SK-N-SH (cell line): ENCODE data around the gene ADIRF. TPM values are rescaled to one million over a fixed set of nuclear protein-coding genes. Genes with fewer than 3 reads are reported as not detected.
"Not testable (repeated sequence)": the region's sequence is repeated elsewhere in the genome, so short reads cannot be mapped to it uniquely, and the experiment has no call there.

ENCODE experiments used
- CTCF ChIA-PET: fragments of 300-600, 350-600 bp; formaldehyde crosslinking; extraction: SDS; loops from one replicate; lab custom pipeline; 2021; lab: Yijun Ruan, JAX
- POLR2A ChIA-PET: fragments of 350-600 bp; sonication (Branson Sonifier 250); formaldehyde crosslinking; extraction: SDS; loops from one replicate; lab custom pipeline; 2020; ENCODE audit warnings: antibody characterized with exemption, inconsistent platforms; lab: Yijun Ruan, JAX
- DNase-seq: peaks from one replicate; pipeline ENCODE4 v3.0.0; 2012
- H2AFZ ChIP-seq: fragments of 200-600 bp; sonication (generic); 2 replicates; pipeline ENCODE4 v1.8.1; 2016; ENCODE audit warnings: antibody characterized with exemption, mild to moderate bottlenecking, low read depth
- H3F3A ChIP-seq: fragments of 200-600 bp; sonication (generic); replicated peaks from 2 replicates; pipeline ENCODE3; 2016; ENCODE audit warnings: antibody characterized with exemption, mild to moderate bottlenecking; ENCODE audit not compliant: insufficient read depth
- H3K27ac ChIP-seq, 2 experiments: fragments of 200-500 bp in 1 of 2; fragments of 200-600 bp in 1 of 2; sonication (Bioruptor generic) in 1 of 2; sonication (generic), shearing (Covaris generic) in 1 of 2; 2 replicates each; pipeline versions ENCODE4 v1.5.1 to v1.6.1; 2014 to 2016; ENCODE audit warnings: low read depth in 2 of 2, inconsistent platforms in 1 of 2, low read length in 1 of 2, mild to moderate bottlenecking in 1 of 2, mixed read lengths in 1 of 2
- H3K27me3 ChIP-seq: fragments of 200-600 bp; sonication (generic), shearing (Covaris generic); 2 replicates; pipeline ENCODE4 v1.6.1; 2016; ENCODE audit warnings: mixed run types; ENCODE audit not compliant: insufficient read depth
- H3K36me3 ChIP-seq, 2 experiments: fragments of 200-500 bp in 1 of 2; fragments of 200-600 bp in 1 of 2; sonication (Bioruptor generic) in 1 of 2; sonication (generic) in 1 of 2; replicated peaks in 1 of 2; 2 replicates each; pipeline versions ENCODE3 to v1.5.1; 2014 to 2016; ENCODE audit warnings: low read length in 1 of 2, mild to moderate bottlenecking in 1 of 2; ENCODE audit not compliant: insufficient read depth in 2 of 2, control insufficient read depth in 1 of 2
- H3K4me1 ChIP-seq, 2 experiments: fragments of 200-500 bp in 1 of 2; fragments of 200-600 bp in 1 of 2; sonication (Bioruptor generic) in 1 of 2; sonication (generic), shearing (Covaris generic) in 1 of 2; 2 replicates each; pipeline versions ENCODE4 v1.5.1 to v1.6.1; 2014 to 2016; ENCODE audit warnings: low read depth in 1 of 2, low read length in 1 of 2, mixed run types in 1 of 2; ENCODE audit not compliant: insufficient read depth in 2 of 2, control insufficient read depth in 1 of 2
- H3K4me2 ChIP-seq: fragments of 200-600 bp; sonication (generic), shearing (Covaris generic); 2 replicates; pipeline ENCODE4 v1.6.1; 2017; ENCODE audit warnings: mixed run types
- H3K4me3 ChIP-seq, 2 experiments: fragments of 200-500 bp in 1 of 2; fragments of 200-600 bp in 1 of 2; sonication (Bioruptor generic) in 1 of 2; sonication (generic), shearing (Covaris generic) in 1 of 2; 2 replicates each; pipeline versions ENCODE4 v1.5.1 to v1.8.1; 2014 to 2016; ENCODE audit warnings: low read depth in 2 of 2, inconsistent platforms in 1 of 2, low read length in 1 of 2, mild to moderate bottlenecking in 1 of 2, mixed read lengths in 1 of 2, moderate library complexity in 1 of 2
- H3K79me2 ChIP-seq: fragments of 200-600 bp; sonication (generic); 2 replicates; pipeline ENCODE4 v1.8.1; 2017; ENCODE audit warnings: mild to moderate bottlenecking; ENCODE audit not compliant: insufficient read depth
- H3K9ac ChIP-seq: fragments of 200-600 bp; sonication (generic); 2 replicates; pipeline ENCODE4 v1.6.1; 2017; ENCODE audit warnings: mixed run types
- H3K9me2 ChIP-seq: fragments of 200-600 bp; sonication (generic); 2 replicates; pipeline ENCODE4 v1.6.1; 2017; ENCODE audit warnings: mixed run types
- H3K9me3 ChIP-seq: fragments of 200-600 bp; sonication (generic); 2 replicates; pipeline ENCODE4 v1.6.1; 2017; ENCODE audit warnings: mixed run types, mild to moderate bottlenecking, moderate library complexity
- H4K20me1 ChIP-seq: fragments of 200-600 bp; sonication (generic); 2 replicates; pipeline ENCODE4 v1.6.1; 2017; ENCODE audit warnings: mild to moderate bottlenecking, mixed run types; ENCODE audit not compliant: insufficient read depth
- ELF1 ChIP-seq: IDR thresholded peaks from 2 replicates; pipeline ENCODE4 v1.4.0; 2012
- EP300 ChIP-seq, 2 experiments: IDR thresholded peaks; 2 replicates each; pipeline versions ENCODE4 v1.4.0 to v1.6.1; 2012; ENCODE audit warnings: borderline replicate concordance in 1 of 2, low read depth in 1 of 2, low read length in 1 of 2
- FOSL2 ChIP-seq: IDR thresholded peaks from 2 replicates; pipeline ENCODE4 v1.4.0; 2012; ENCODE audit warnings: low read depth, mild to moderate bottlenecking, moderate library complexity, borderline replicate concordance
- FOXM1 ChIP-seq: IDR thresholded peaks from 2 replicates; pipeline ENCODE4 v1.4.0; 2012; ENCODE audit warnings: low read depth, mild to moderate bottlenecking
- GABPA ChIP-seq: IDR thresholded peaks from 2 replicates; pipeline ENCODE4 v1.4.0; 2012; ENCODE audit warnings: low read depth, mild to moderate bottlenecking
- IRF3 ChIP-seq: fragments of 150-350 bp; IDR thresholded peaks from 2 replicates; pipeline ENCODE4 v1.6.1; 2016; ENCODE audit warnings: mild to moderate bottlenecking, low read depth, low read length
- MEF2A ChIP-seq: IDR thresholded peaks from 2 replicates; pipeline ENCODE4 v1.4.0; 2012; ENCODE audit warnings: low read depth, borderline replicate concordance
- MXI1 ChIP-seq: IDR thresholded peaks from 2 replicates; pipeline ENCODE4 v1.6.1; 2012; ENCODE audit warnings: mild to moderate bottlenecking, low read depth, low read length, improper control_type of control experiment
- NRF1 ChIP-seq: IDR thresholded peaks from 2 replicates; pipeline ENCODE4 v1.6.1; 2012; ENCODE audit warnings: low read depth, mild to moderate bottlenecking, low read length
- POLR2AphosphoS5 ChIP-seq: IDR thresholded peaks from 2 replicates; pipeline ENCODE4 v1.6.1; 2012; ENCODE audit warnings: low read depth, low read length
- RFX5 ChIP-seq: IDR thresholded peaks from 2 replicates; pipeline ENCODE4 v1.6.1; 2012; ENCODE audit warnings: mild to moderate bottlenecking, improper control_type of control experiment, low read length
- RXRA ChIP-seq: IDR thresholded peaks from 2 replicates; pipeline ENCODE4 v1.4.0; 2012; ENCODE audit warnings: low read depth, mild to moderate bottlenecking, borderline replicate concordance
- WGBS: methylation state at CpG from one replicate; pipeline ENCODE4 v1.1.6; 2017; ENCODE audit warnings: low lambda C conversion rate; 5-methylcytosine and 5-hydroxymethylcytosine counted together
- polyA plus RNA-seq, 3 experiments: library from polyadenylated mRNA; depleted of rRNA; stranded (reverse); fragments of >200 nt; gene quantifications; 2 replicates each; pipeline ENCODE4 v1.2.3, GENCODE V29; 2012
- TF ChIP-seq, protein P1 (sequence below): fragments of 150-350 bp; IDR thresholded peaks from 2 replicates; pipeline ENCODE4 v1.6.1; 2017; ENCODE audit warnings: antibody characterized with exemption, low read length, low read depth, borderline replicate concordance

ADIRF gene
- polyA plus RNA-seq, 1 of the 3 experiments (the other 2 are of a cell fraction), result not detected

GRCh38 chr10:86931872-86932271, 36.4 kb upstream of the ADIRF start (continued):
- TF ChIP-seq, protein P1, sequence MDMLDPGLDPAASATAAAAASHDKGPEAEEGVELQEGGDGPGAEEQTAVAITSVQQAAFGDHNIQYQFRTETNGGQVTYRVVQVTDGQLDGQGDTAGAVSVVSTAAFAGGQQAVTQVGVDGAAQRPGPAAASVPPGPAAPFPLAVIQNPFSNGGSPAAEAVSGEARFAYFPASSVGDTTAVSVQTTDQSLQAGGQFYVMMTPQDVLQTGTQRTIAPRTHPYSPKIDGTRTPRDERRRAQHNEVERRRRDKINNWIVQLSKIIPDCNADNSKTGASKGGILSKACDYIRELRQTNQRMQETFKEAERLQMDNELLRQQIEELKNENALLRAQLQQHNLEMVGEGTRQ, result no peak
- no peak for TF ChIP-seq ELF1
- TF ChIP-seq MEF2A, result no peak
- no peak for TF ChIP-seq POLR2AphosphoS5
- no peak for TF ChIP-seq NRF1
- no peak for TF ChIP-seq FOXM1
- TF ChIP-seq RFX5, result no peak
- TF ChIP-seq RXRA, result no peak
- TF ChIP-seq EP300 (IDR thresholded peaks at IDR 0.05; ENCODE audit: borderline replicate concordance in 1 of 2, low read depth in 1 of 2, low read length in 1 of 2), result no peak
- no peak for TF ChIP-seq FOSL2

- Histone ChIP-seq H3K27me3 (no peaks in the 10 kb centered on the region), H3F3A (peaks cover 10% of the 10 kb centered on the region), H4K20me1 (no peaks in the 10 kb centered on the region), H2AFZ (no peak overlapping the region)
- no peak for DNase-seq
- CTCF ChIA-PET, result interaction anchor here (0.5 to 1.6 kb wide), 5 partner anchors 11 to 178 kb away, joined by 3 to 4 read pairs (median 3); no protein-coding TSS in a partner anchor
- no peak for TF ChIP-seq MXI1
- no peak for TF ChIP-seq IRF3
- TF ChIP-seq GABPA, result no peak
- TF ChIP-seq ELF1, result no peak
- TF ChIP-seq, all 33 proteins: peak for 0
- POLR2A ChIA-PET, result no interaction called here
- 88% methylated on average over 2 of the region's 2 CpGs for WGBS
- Histone ChIP-seq H3K4me3 (no peak overlapping the region), H3K9me3 (no peaks in the 10 kb centered on the region), H3K79me2 (no peaks in the 10 kb centered on the region), H3K9ac (no peak overlapping the region), H3K36me3 (peaks cover 11 to 23% of the 10 kb centered on the region in 2 experiments), H3K27ac (no peak overlapping the region), H3K4me1 (no peaks in the 10 kb centered on the region), H3K9me2 (no peaks in the 10 kb centered on the region), H3K4me2 (no peak overlapping the region)
Measured at GRCh38 chr10:86932674-86933073, 35.6 kb upstream of the ADIRF start.

- H2AFZ ChIP-seq, H3K79me2 ChIP-seq, H3K9ac ChIP-seq, H3K4me2 ChIP-seq, H3K9me3 ChIP-seq, H3K4me3 ChIP-seq, H3K27ac ChIP-seq, H3K27me3 ChIP-seq, H3K9me2 ChIP-seq, H4K20me1 ChIP-seq, CTCF ChIA-PET, POLR2A ChIA-PET, DNase-seq, H3K4me1 ChIP-seq: not testable (repeated sequence)
- Histone ChIP-seq H3K36me3 (peaks cover 7 to 11% of the 10 kb centered on the region in 2 experiments), H3F3A (peaks cover 11% of the 10 kb centered on the region)
- WGBS, result 80% methylated on average over 6 of the region's 6 CpGs
Measured at GRCh38 chr10:86934162-86934711, 34.0 kb upstream of the ADIRF start.
